HUES48 (cell line): ENCODE measurements around the gene TMBIM6.

Experiments
- H3K27ac ChIP-seq: one replicate; pipeline ENCODE4 v1.7.0; 2013; ENCODE audit warnings: low read depth, low read length, inconsistent platforms
- H3K27me3 ChIP-seq: 2 replicates; pipeline ENCODE4 v1.6.1; 2013; ENCODE audit warnings: mild to moderate bottlenecking, low read length; ENCODE audit not compliant: control insufficient read depth, insufficient read depth
- H3K36me3 ChIP-seq: 2 replicates; pipeline ENCODE4 v1.6.1; 2013; ENCODE audit warnings: low read length; ENCODE audit not compliant: control insufficient read depth, insufficient read depth
- H3K4me1 ChIP-seq: 2 replicates; pipeline ENCODE4 v1.6.1; 2013; ENCODE audit warnings: mild to moderate bottlenecking, low read length; ENCODE audit not compliant: control insufficient read depth, insufficient read depth
- H3K4me3 ChIP-seq: 2 replicates; pipeline ENCODE4 v1.5.1; 2013; ENCODE audit warnings: mild to moderate bottlenecking, low read depth, low read length
- H3K9ac ChIP-seq: 2 replicates; pipeline ENCODE4 v1.6.1; 2013; ENCODE audit warnings: mild to moderate bottlenecking, low read depth, low read length, moderate library complexity
- H3K9me3 ChIP-seq: 2 replicates; pipeline ENCODE4 v1.6.1; 2013; ENCODE audit warnings: low read length; ENCODE audit not compliant: control insufficient read depth, insufficient read depth

The TMBIM6 gene

GRCh38 chr12:49808686-49809380 lies 67.5 kb downstream of the TMBIM6 start:
- Histone ChIP-seq H3K27me3 (no peaks in the 10 kb centered on the region), H3K36me3 (peaks cover 20% of the 10 kb centered on the region), H3K4me3 (no peak overlapping the region), H3K9ac (0 out of 2 replicates have a peak overlapping the region, but pooled peaks have one; percentile 12), H3K9me3 (no peaks in the 10 kb centered on the region), H3K27ac (peak overlapping the region; percentile 72), H3K4me1 (peaks cover 29% of the 10 kb centered on the region)

GRCh38 chr12:49809381-49809905 lies 68.1 kb downstream of the TMBIM6 start:
- peaks cover 16% of the 10 kb centered on the region for H3K36me3 ChIP-seq
- H3K27ac ChIP-seq = peak overlapping the region; percentile 72
- H3K9me3 ChIP-seq = no peaks in the 10 kb centered on the region
- peaks cover 29% of the 10 kb centered on the region for H3K4me1 ChIP-seq
- H3K27me3 ChIP-seq = no peaks in the 10 kb centered on the region
- no peak overlapping the region for H3K9ac ChIP-seq
- H3K4me3 ChIP-seq = no peak overlapping the region

- Histone ChIP-seq H3K4me1 (peaks cover 29% of the 10 kb centered on the region), H3K9ac (peak overlapping the region; percentile 45; the same call in 1 of the 2 replicates), H3K36me3 (peaks cover 11% of the 10 kb centered on the region), H3K9me3 (no peaks in the 10 kb centered on the region), H3K27ac (peak overlapping the region; percentile 72), H3K27me3 (no peaks in the 10 kb centered on the region), H3K4me3 (no peak overlapping the region)
Observed at GRCh38 chr12:49809906-49810389, 68.6 kb downstream of the TMBIM6 start.

GRCh38 chr12:49811136-49811535 lies 69.8 kb downstream of the TMBIM6 start:
- H3K27me3 ChIP-seq = no peaks in the 10 kb centered on the region
- H3K4me1 ChIP-seq = peaks cover 29% of the 10 kb centered on the region
- H3K27ac ChIP-seq = peak overlapping the region; percentile 47
- no peaks in the 10 kb centered on the region for H3K9me3 ChIP-seq
- H3K36me3 ChIP-seq = peaks cover 10% of the 10 kb centered on the region; the same call in 1 of the 2 replicates
- H3K4me3 ChIP-seq = no peak overlapping the region
- no peak overlapping the region for H3K9ac ChIP-seq

GRCh38 chr12:49811961-49812401 lies 70.6 kb downstream of the TMBIM6 start:
- H3K27ac ChIP-seq = no peak overlapping the region
- no peaks in the 10 kb centered on the region for H3K9me3 ChIP-seq
- no peak overlapping the region for H3K4me3 ChIP-seq
- H3K4me1 ChIP-seq = peaks cover 29% of the 10 kb centered on the region
- H3K36me3 ChIP-seq = peaks cover 11% of the 10 kb centered on the region; the same call in 1 of the 2 replicates
- no peak overlapping the region for H3K9ac ChIP-seq
- no peaks in the 10 kb centered on the region for H3K27me3 ChIP-seq

GRCh38 chr12:49813131-49813530 lies 71.8 kb downstream of the TMBIM6 start:
- Histone ChIP-seq H3K4me3 (no peak overlapping the region), H3K4me1 (peaks cover 29% of the 10 kb centered on the region), H3K27ac (no peak overlapping the region), H3K9me3 (no peaks in the 10 kb centered on the region), H3K27me3 (no peaks in the 10 kb centered on the region), H3K36me3 (peaks cover 11% of the 10 kb centered on the region; the same call in 1 of the 2 replicates), H3K9ac (no peak overlapping the region)
